Measurements from ENCODE around the gene SDCCAG8. TPM values are rescaled to one million over a fixed set of nuclear protein-coding genes. Genes with fewer than 3 reads are reported as not detected.

Gene SDCCAG8
- total RNA-seq, 1 experiment from 2014 or later = 194 TPM

- DNase-seq (no peak), ATAC-seq (no peak)
- no peak overlapping the region for H3K9ac ChIP-seq (ENCODE audit: low read length)
- H3K27ac ChIP-seq (ENCODE audit: low read length) = no peak overlapping the region
- H3K36me3 ChIP-seq (ENCODE audit: low read depth, low read length) = no peaks in the 10 kb centered on the region
- no peaks in the 10 kb centered on the region for H3F3A ChIP-seq (ENCODE audit: low read length, unreplicated experiment)
- H4K20me1 ChIP-seq (ENCODE audit: low read length) = no peaks in the 10 kb centered on the region
- H2AFZ ChIP-seq (ENCODE audit: low read length) = no peak overlapping the region
- ChIA-PET CTCF (no interaction called here), POLR2A (ENCODE audit: unreplicated experiment) (no interaction called here)
- no peaks in the 10 kb centered on the region for H3K27me3 ChIP-seq (ENCODE audit: low read length)
- H3K4me1 ChIP-seq (ENCODE audit: insufficient read depth, low read length) = no peaks in the 10 kb centered on the region
- intact Hi-C loops (cut with micrococcal nuclease) = no loop called here
- no peak overlapping the region for H3K4me3 ChIP-seq (ENCODE audit: low read length)
- H3K9me3 ChIP-seq (ENCODE audit: low read length) = no peaks in the 10 kb centered on the region
- H3K79me2 ChIP-seq (ENCODE audit: low read length) = no peaks in the 10 kb centered on the region
- no peaks in the 10 kb centered on the region for H3K9me2 ChIP-seq (replicated peaks; ENCODE audit: low read length)
- H3K4me2 ChIP-seq (ENCODE audit: low read length) = no peak overlapping the region
- TF ChIP-seq EZH2 (IDR thresholded peaks at IDR 0.05; ENCODE audit: low read length, unreplicated experiment) (no peak), EZH2phosphoT487 (IDR thresholded peaks at IDR 0.05; ENCODE audit: borderline replicate concordance, low read length) (no peak), CTCF (conservative IDR thresholded peaks at IDR 0.05; ENCODE audit: low read depth, low read length) (no peak)
- no TSS peak for BruUV-seq (replicated peaks)
These were observed 135.5 kb downstream of the SDCCAG8 start for GRCh38 chr1:243391355-243391754.

DNA sequence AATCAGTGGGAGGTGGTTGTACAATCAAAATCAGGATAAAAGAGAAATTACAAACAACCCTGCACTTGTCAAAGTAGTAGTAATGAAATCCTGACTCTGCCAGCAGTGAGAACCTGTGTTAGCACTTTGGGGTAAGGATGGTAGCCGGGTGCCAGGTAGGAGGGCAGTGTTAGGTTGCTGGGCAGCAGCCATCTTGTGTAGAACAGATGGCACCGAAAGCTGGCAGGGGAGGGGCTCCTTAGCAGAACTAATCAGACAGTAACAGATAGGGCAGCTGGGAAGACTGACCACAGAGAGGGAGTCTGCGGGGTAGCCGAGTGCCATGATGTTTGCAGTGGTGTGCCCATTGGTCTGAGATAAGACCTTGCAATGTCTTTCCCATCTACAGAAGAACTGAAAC is 137.3 kb downstream of the SDCCAG8 start:
- no peak for DNase-seq
- H3K36me3 ChIP-seq (ENCODE audit: low read depth, low read length) = no peaks in the 10 kb centered on the region
- TF ChIP-seq CTCF (conservative IDR thresholded peaks at IDR 0.05; ENCODE audit: low read depth, low read length) (no peak), EZH2phosphoT487 (IDR thresholded peaks at IDR 0.05; ENCODE audit: borderline replicate concordance, low read length) (no peak), EZH2 (IDR thresholded peaks at IDR 0.05; ENCODE audit: low read length, unreplicated experiment) (no peak)
- no peak overlapping the region for H2AFZ ChIP-seq (ENCODE audit: low read length)
- H3K9ac ChIP-seq (ENCODE audit: low read length) = no peak overlapping the region
- H3K4me2 ChIP-seq (ENCODE audit: low read length) = no peak overlapping the region
- intact Hi-C loops (cut with micrococcal nuclease) = no loop called here
- ATAC-seq = no peak
- no peaks in the 10 kb centered on the region for H4K20me1 ChIP-seq (ENCODE audit: low read length)
- no peaks in the 10 kb centered on the region for H3F3A ChIP-seq (ENCODE audit: low read length, unreplicated experiment)
- BruUV-seq (replicated peaks) = no TSS peak
- ChIA-PET POLR2A (ENCODE audit: unreplicated experiment) (no interaction called here), CTCF (interaction anchor here (0.7 kb wide), 1 partner anchor 15 kb away, joined by 3 read pairs; no protein-coding TSS in a partner anchor)
- no peaks in the 10 kb centered on the region for H3K4me1 ChIP-seq (ENCODE audit: insufficient read depth, low read length)
- H3K4me3 ChIP-seq (ENCODE audit: low read length) = no peak overlapping the region
- no peaks in the 10 kb centered on the region for H3K9me3 ChIP-seq (ENCODE audit: low read length)
- no peaks in the 10 kb centered on the region for H3K79me2 ChIP-seq (ENCODE audit: low read length)
- H3K27me3 ChIP-seq (ENCODE audit: low read length) = no peaks in the 10 kb centered on the region
- H3K9me2 ChIP-seq (replicated peaks; ENCODE audit: low read length) = no peaks in the 10 kb centered on the region
- H3K27ac ChIP-seq (ENCODE audit: low read length) = no peak overlapping the region

DNA sequence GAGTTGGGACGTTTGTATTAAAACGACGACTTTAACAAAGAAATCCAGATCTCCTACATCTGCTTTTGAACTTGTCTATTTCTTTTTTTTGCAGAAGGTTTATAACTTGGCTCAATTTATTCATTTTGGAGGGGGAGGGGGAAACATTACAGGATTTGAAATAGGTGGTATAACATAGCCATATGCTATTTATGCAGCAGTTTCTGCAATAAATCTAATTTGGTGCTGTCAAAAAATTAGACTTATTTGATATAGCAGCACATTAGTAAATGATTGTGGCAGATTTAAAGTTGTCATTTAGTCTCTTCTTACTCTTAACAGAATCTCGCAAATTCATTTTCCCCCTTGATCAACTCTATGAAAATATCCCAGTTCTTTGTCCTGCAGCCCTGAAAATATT is 138.2 kb downstream of the SDCCAG8 start:
- ChIA-PET POLR2A (ENCODE audit: unreplicated experiment) (no interaction called here), CTCF (no interaction called here)
- Histone ChIP-seq H3K4me1 (ENCODE audit: insufficient read depth, low read length) (no peaks in the 10 kb centered on the region), H3K4me3 (ENCODE audit: low read length) (no peak overlapping the region), H3K9ac (ENCODE audit: low read length) (no peak overlapping the region), H3K9me3 (ENCODE audit: low read length) (no peaks in the 10 kb centered on the region), H3K36me3 (ENCODE audit: low read depth, low read length) (no peaks in the 10 kb centered on the region), H3K79me2 (ENCODE audit: low read length) (no peaks in the 10 kb centered on the region), H3F3A (ENCODE audit: low read length, unreplicated experiment) (no peaks in the 10 kb centered on the region), H3K9me2 (replicated peaks; ENCODE audit: low read length) (no peaks in the 10 kb centered on the region), H3K27ac (ENCODE audit: low read length) (no peak overlapping the region), H2AFZ (ENCODE audit: low read length) (no peak overlapping the region), H3K27me3 (ENCODE audit: low read length) (no peaks in the 10 kb centered on the region), H4K20me1 (ENCODE audit: low read length) (no peaks in the 10 kb centered on the region), H3K4me2 (ENCODE audit: low read length) (no peak overlapping the region)
- intact Hi-C loops (cut with micrococcal nuclease) = no loop called here
- TF ChIP-seq CTCF (conservative IDR thresholded peaks at IDR 0.05; ENCODE audit: low read depth, low read length) = no peak
- TF ChIP-seq EZH2 (IDR thresholded peaks at IDR 0.05; ENCODE audit: low read length, unreplicated experiment) = no peak
- TF ChIP-seq EZH2phosphoT487 (IDR thresholded peaks at IDR 0.05; ENCODE audit: borderline replicate concordance, low read length) = no peak
- no TSS peak for BruUV-seq (replicated peaks)
- DNase-seq (no peak), ATAC-seq (no peak)
